CD4-positive, alpha-beta T cell treated with Interleukin-2 at 100 ng/mL for 4 hours (primary cell): ENCODE results near the gene NINL.

Experiments used
- DNase-seq: peaks from one replicate; pipeline ENCODE4 v3.0.0-alpha.2; 2020; ENCODE audit warnings: low spot score

The NINL gene

DNA sequence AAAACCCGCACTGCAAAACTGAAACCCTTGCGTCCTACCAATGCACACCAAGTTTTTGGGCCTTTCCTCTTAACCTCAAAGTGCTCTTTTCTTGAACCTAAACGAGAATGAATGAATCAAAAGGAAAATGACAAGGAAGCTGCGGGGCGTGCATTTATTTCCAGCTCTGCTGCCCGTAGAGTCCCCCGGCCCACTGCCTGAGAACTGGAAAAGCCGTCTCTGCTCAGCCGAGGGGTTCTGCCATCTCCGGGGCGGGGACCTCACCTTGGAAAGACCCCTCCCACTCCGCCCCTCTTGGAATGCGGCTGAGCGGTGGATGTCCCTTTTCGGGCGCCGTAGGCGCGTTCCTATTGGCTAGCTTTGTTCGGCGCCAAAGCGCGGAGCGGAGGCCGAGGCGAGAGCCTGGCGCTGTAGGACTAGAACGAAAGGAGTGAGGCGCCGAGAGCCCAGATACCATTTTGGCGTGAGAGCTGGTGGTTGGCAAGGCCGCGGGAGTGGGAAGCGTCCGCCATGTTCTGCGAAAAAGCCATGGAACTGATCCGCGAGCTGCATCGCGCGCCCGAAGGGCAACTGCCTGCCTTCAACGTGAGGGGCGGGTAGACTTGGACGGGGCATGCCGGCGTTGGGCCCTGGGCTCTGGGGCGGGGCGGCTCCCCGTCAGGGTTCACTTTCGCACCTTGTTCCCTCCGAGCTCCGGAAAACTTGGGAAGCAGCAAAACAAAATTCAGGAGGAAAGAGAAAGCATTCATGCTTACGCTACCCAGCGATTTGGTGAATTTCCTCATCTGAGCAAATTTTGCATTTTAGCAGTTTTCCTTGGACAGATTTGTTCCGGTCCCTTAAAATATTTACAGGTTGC lies 177.8 kb downstream of the NINL start, which contains the start of gene GINS1:
Gene GINS1 (plus strand): TSS at position 363 of the 859 bp plus-strand sequence. CDS start 148 bp downstream, at position 511.
- DNase-seq: peak; percentile 81
